Skeletal muscle tissue (tissue), 4 donors: ENCODE data around the gene RASGRF2. TPM values are rescaled to one million over a fixed set of nuclear protein-coding genes. Genes with fewer than 3 reads are reported as not detected.

Experiments used
- H3K27ac ChIP-seq: one replicate; pipeline ENCODE4 v1.7.0; 2013; ENCODE audit warnings: mild to moderate bottlenecking, low read depth, low read length, inconsistent platforms
- H3K27me3 ChIP-seq, 3 donors: one replicate each; pipeline ENCODE4 v1.7.0; 2013; ENCODE audit warnings: low read length in 3 of 3; ENCODE audit not compliant: control insufficient read depth in 3 of 3, insufficient read depth in 3 of 3
- H3K36me3 ChIP-seq, 3 donors: one replicate each; pipeline ENCODE4 v1.7.0; 2013; ENCODE audit warnings: low read length in 3 of 3; ENCODE audit not compliant: control insufficient read depth in 3 of 3, insufficient read depth in 3 of 3
- H3K4me1 ChIP-seq, 3 donors: one replicate each; pipeline ENCODE4 v1.7.0; 2013; ENCODE audit warnings: low read length in 3 of 3, mild to moderate bottlenecking in 3 of 3; ENCODE audit not compliant: control insufficient read depth in 3 of 3, insufficient read depth in 3 of 3
- H3K4me3 ChIP-seq, 3 donors: one replicate each; pipeline ENCODE4 v1.7.0; 2013; ENCODE audit warnings: low read length in 3 of 3
- H3K9ac ChIP-seq, 3 donors: one replicate each; pipeline ENCODE4 v1.7.0; 2013; ENCODE audit warnings: low read length in 3 of 3, mild to moderate bottlenecking in 3 of 3, moderate library complexity in 2 of 3, low read depth in 1 of 3
- H3K9me3 ChIP-seq, 3 donors: one replicate each; pipeline ENCODE4 v1.7.0; 2013; ENCODE audit warnings: low read length in 3 of 3; ENCODE audit not compliant: control insufficient read depth in 3 of 3
- total RNA-seq: library from RNA; depleted of rRNA; stranded (reverse); fragments of >200 nt; gene quantifications from one replicate; pipeline ENCODE4 v1.2.3, GENCODE V29; 2014
- donor health status: Osteomylitis.

RASGRF2 gene
- total RNA-seq, 1 donor from 2014 or later, result 1.0 TPM

GRCh38 chr5:81204205-81204604 is 244.0 kb downstream of the RASGRF2 start:
- Histone ChIP-seq H3K27ac (no peak overlapping the region), H3K9ac (no peak overlapping the region), H3K4me3 (no peak overlapping the region), H3K27me3 (no peaks in the 10 kb centered on the region), H3K4me1 (no peaks in the 10 kb centered on the region), H3K9me3 (no peaks in the 10 kb centered on the region), H3K36me3 (no peaks in the 10 kb centered on the region)

GRCh38 chr5:81205058-81205457 is 244.9 kb downstream of the RASGRF2 start:
- Histone ChIP-seq H3K27me3 (no peaks in the 10 kb centered on the region), H3K36me3 (no peaks in the 10 kb centered on the region), H3K27ac (no peak overlapping the region), H3K9ac (no peak overlapping the region), H3K4me3 (no peak overlapping the region), H3K9me3 (no peaks in the 10 kb centered on the region), H3K4me1 (no peaks in the 10 kb centered on the region)

GRCh38 chr5:81207009-81207408 is 246.8 kb downstream of the RASGRF2 start:
- Histone ChIP-seq H3K36me3 (no peaks in the 10 kb centered on the region), H3K4me3 (no peak overlapping the region), H3K9ac (no peak overlapping the region), H3K9me3 (no peaks in the 10 kb centered on the region), H3K27ac (no peak overlapping the region), H3K27me3 (no peaks in the 10 kb centered on the region), H3K4me1 (no peaks in the 10 kb centered on the region)

GRCh38 chr5:81208904-81209303 is 248.7 kb downstream of the RASGRF2 start:
- Histone ChIP-seq H3K4me3 (no peak overlapping the region), H3K27ac (no peak overlapping the region), H3K27me3 (no peaks in the 10 kb centered on the region), H3K9ac (no peak overlapping the region), H3K9me3 (no peaks in the 10 kb centered on the region), H3K36me3 (no peaks in the 10 kb centered on the region), H3K4me1 (no peaks in the 10 kb centered on the region)

GRCh38 chr5:81209386-81209785 is 249.2 kb downstream of the RASGRF2 start:
- no peak overlapping the region for H3K9ac ChIP-seq
- H3K27me3 ChIP-seq, result no peaks in the 10 kb centered on the region
- H3K9me3 ChIP-seq, result no peaks in the 10 kb centered on the region
- no peak overlapping the region for H3K4me3 ChIP-seq
- no peaks in the 10 kb centered on the region for H3K4me1 ChIP-seq
- no peaks in the 10 kb centered on the region for H3K36me3 ChIP-seq
- H3K27ac ChIP-seq, result no peak overlapping the region

GRCh38 chr5:81209869-81210493 is 249.8 kb downstream of the RASGRF2 start:
- no peak overlapping the region for H3K27ac ChIP-seq
- H3K4me3 ChIP-seq, result no peak overlapping the region
- no peaks in the 10 kb centered on the region for H3K27me3 ChIP-seq
- H3K4me1 ChIP-seq, result no peaks in the 10 kb centered on the region
- H3K36me3 ChIP-seq, result no peaks in the 10 kb centered on the region
- H3K9ac ChIP-seq, result no peak overlapping the region
- no peaks in the 10 kb centered on the region for H3K9me3 ChIP-seq

GRCh38 chr5:81212211-81212751 is 252.1 kb downstream of the RASGRF2 start:
- no peak overlapping the region for H3K9ac ChIP-seq
- no peaks in the 10 kb centered on the region for H3K36me3 ChIP-seq
- H3K27me3 ChIP-seq, result no peaks in the 10 kb centered on the region

GRCh38 chr5:81213070-81213469 is 252.9 kb downstream of the RASGRF2 start:
- Histone ChIP-seq H3K4me1 (no peaks in the 10 kb centered on the region), H3K4me3 (no peak overlapping the region), H3K9me3 (no peaks in the 10 kb centered on the region), H3K27ac (no peak overlapping the region), H3K27me3 (no peaks in the 10 kb centered on the region), H3K9ac (no peak overlapping the region), H3K36me3 (no peaks in the 10 kb centered on the region)

More at GRCh38 chr5:81212211-81212751, 252.1 kb downstream of the RASGRF2 start:
- H3K27ac ChIP-seq, result no peak overlapping the region
- no peak overlapping the region for H3K4me3 ChIP-seq
- no peaks in the 10 kb centered on the region for H3K4me1 ChIP-seq
- no peaks in the 10 kb centered on the region for H3K9me3 ChIP-seq

- Histone ChIP-seq H3K9ac (no peak overlapping the region), H3K36me3 (no peaks in the 10 kb centered on the region), H3K4me1 (no peaks in the 10 kb centered on the region), H3K9me3 (no peaks in the 10 kb centered on the region), H3K27me3 (no peaks in the 10 kb centered on the region), H3K27ac (no peak overlapping the region), H3K4me3 (no peak overlapping the region)
Observed at GRCh38 chr5:81214848-81215247, 254.7 kb downstream of the RASGRF2 start.

- H3K4me3 ChIP-seq, result no peak overlapping the region
- H3K9me3 ChIP-seq, result no peaks in the 10 kb centered on the region
- no peaks in the 10 kb centered on the region for H3K4me1 ChIP-seq
- no peaks in the 10 kb centered on the region for H3K27me3 ChIP-seq
- no peak overlapping the region for H3K27ac ChIP-seq
- H3K36me3 ChIP-seq, result no peaks in the 10 kb centered on the region
- no peak overlapping the region for H3K9ac ChIP-seq
Observed at GRCh38 chr5:81216152-81216551, 256.0 kb downstream of the RASGRF2 start.
